Naive thymus-derived CD4-positive, alpha-beta T cell (primary cell): Measurements from ENCODE around the gene SLC37A1. TPM values are rescaled to one million over a fixed set of nuclear protein-coding genes. Genes with fewer than 3 reads are reported as not detected.

ENCODE experiments used
- ATAC-seq: fragments of 150-1000 bp; cut with Tn5 transposase; 2 replicates; pipeline ENCODE4 v1.10.0; 2021; ENCODE audit warnings: mild to moderate bottlenecking, moderate library complexity
- CTCF ChIA-PET: fragments of 350-600 bp; sonication (Branson Sonifier 250); formaldehyde crosslinking; loops from one replicate; lab custom pipeline; 2021; ENCODE audit warnings: antibody characterized with exemption; lab: Charles Lee
- POLR2A ChIA-PET: fragments of 350-600 bp; sonication (Branson Sonifier 250); formaldehyde crosslinking; loops from one replicate; lab custom pipeline; 2021; ENCODE audit warnings: antibody characterized with exemption, inconsistent platforms; lab: Charles Lee
- DNase-seq, 9 donors: peaks; one replicate each; pipeline versions ENCODE4 v3.0.0 to v3.0.0-alpha.2; 2020 to 2022; ENCODE audit warnings: mixed read lengths in 1 of 9
- H3K27ac ChIP-seq: one replicate; pipeline ENCODE4 v1.7.0; 2013; ENCODE audit warnings: mild to moderate bottlenecking, low read depth, low read length, moderate library complexity
- H3K27me3 ChIP-seq, 2 donors: one replicate each; pipeline ENCODE4 v1.7.0; 2013; ENCODE audit warnings: low read length in 2 of 2, mild to moderate bottlenecking in 2 of 2, moderate library complexity in 2 of 2; ENCODE audit not compliant: control insufficient read depth in 2 of 2, insufficient read depth in 2 of 2
- H3K36me3 ChIP-seq, 3 experiments: 1 replicate in 2 of 3; 2 replicates in 1 of 3; pipeline ENCODE4 v1.7.0; 2013; ENCODE audit warnings: low read length in 3 of 3, mild to moderate bottlenecking in 3 of 3, moderate library complexity in 1 of 3; ENCODE audit not compliant: insufficient read depth in 3 of 3, control insufficient read depth in 2 of 3
- H3K4me1 ChIP-seq, 2 donors: one replicate each; pipeline ENCODE4 v1.7.0; 2013; ENCODE audit warnings: low read length in 2 of 2, mild to moderate bottlenecking in 2 of 2, moderate library complexity in 1 of 2; ENCODE audit not compliant: control insufficient read depth in 2 of 2, insufficient read depth in 2 of 2
- H3K4me3 ChIP-seq: 2 replicates; pipeline ENCODE4 v1.7.0; 2013; ENCODE audit warnings: mild to moderate bottlenecking, low read length
- H3K9me3 ChIP-seq, 3 experiments: 1 replicate in 2 of 3; 2 replicates in 1 of 3; pipeline ENCODE4 v1.7.0; 2013; ENCODE audit warnings: low read length in 3 of 3; ENCODE audit not compliant: control insufficient read depth in 2 of 3
- H3K27ac Mint-ChIP-seq, 9 donors: one replicate each; pipeline ENCODE4 v1.8.0; 2020 to 2022; ENCODE audit warnings: mixed read lengths in 9 of 9, mild to moderate bottlenecking in 8 of 9, moderate library complexity in 5 of 9, inconsistent platforms in 2 of 9
- H3K27me3 Mint-ChIP-seq, 5 donors: one replicate each; pipeline ENCODE4 v1.8.0; 2021 to 2022; ENCODE audit warnings: mixed read lengths in 5 of 5, mild to moderate bottlenecking in 1 of 5
- H3K36me3 Mint-ChIP-seq, 5 donors: one replicate each; pipeline ENCODE4 v1.8.0; 2020 to 2022; ENCODE audit warnings: mixed read lengths in 5 of 5, mild to moderate bottlenecking in 3 of 5, inconsistent platforms in 1 of 5
- H3K4me1 Mint-ChIP-seq, 7 donors: one replicate each; pipeline ENCODE4 v1.8.0; 2020 to 2022; ENCODE audit warnings: mixed read lengths in 7 of 7, mild to moderate bottlenecking in 3 of 7, inconsistent platforms in 1 of 7
- H3K4me3 Mint-ChIP-seq, 10 donors: one replicate each; pipeline ENCODE4 v1.8.0; 2020 to 2022; ENCODE audit warnings: mild to moderate bottlenecking in 10 of 10, mixed read lengths in 10 of 10, moderate library complexity in 6 of 10, inconsistent platforms in 2 of 10
- H3K9me3 Mint-ChIP-seq, 11 donors: one replicate each; pipeline ENCODE4 v1.8.0; 2020 to 2022; ENCODE audit warnings: mixed read lengths in 11 of 11, mild to moderate bottlenecking in 4 of 11, inconsistent platforms in 1 of 11, moderate library complexity in 1 of 11
- intact Hi-C, 2 donors: fragments of 100-400 bp; cut with micrococcal nuclease; formaldehyde crosslinking; loops; one replicate each; pipeline ENCODE4 v1.15.1; 2023
- polyA plus RNA-seq, 2 donors: library from polyadenylated mRNA; unstranded; fragments of 300-500 nt; fragmentation: Illumina TruSeq; gene quantifications; one replicate each; pipeline ENCODE4 v1.2.3, GENCODE V29; 2021
- total RNA-seq, 6 experiments: library from RNA in 5 of 6; stranded (reverse) in 5 of 6; gene quantifications; 1 replicate in 5 of 6; 2 replicates in 1 of 6; pipeline ENCODE4 v1.2.3 and lab custom pipeline; 2021 to 2026

Gene SLC37A1
- total and polyA plus RNA-seq, 7 experiments from 2014 or later = 4.4 to 23.2 (median 15.8) TPM

DNA sequence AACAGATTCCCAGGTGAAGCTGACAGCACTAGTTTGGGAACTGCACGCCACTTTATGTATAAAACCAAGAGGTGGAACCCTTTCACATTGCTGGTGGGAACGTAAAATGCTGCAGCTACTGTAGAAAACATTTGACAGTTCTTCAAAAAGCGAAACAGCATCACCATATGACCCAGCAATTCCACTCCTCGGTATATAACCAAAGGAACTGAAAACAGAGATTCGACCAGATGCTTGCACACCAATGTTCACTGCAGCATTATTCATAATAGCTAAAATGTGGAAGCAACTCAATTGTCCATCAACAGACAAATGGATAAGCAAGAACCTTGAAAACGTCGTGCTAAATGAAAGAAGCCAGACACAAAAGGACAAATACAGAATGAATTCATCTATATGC, 35.1 kb upstream of the SLC37A1 start:
- ChIA-PET POLR2A (no interaction called here), CTCF (no interaction called here)
- DNase-seq = no peak
- Histone ChIP-seq H3K27ac (no peak overlapping the region), H3K4me1 (no peaks in the 10 kb centered on the region), H3K27me3 (no peaks in the 10 kb centered on the region), H3K36me3 (no peaks in the 10 kb centered on the region), H3K4me3 (no peak overlapping the region), H3K9me3 (no peaks in the 10 kb centered on the region)
- Mint-ChIP-seq H3K27ac (peak overlapping the region in 1 of 9 donors; percentile 8), H3K9me3 (no peaks in the 10 kb centered on the region), H3K4me1 (peaks cover 0 to 8% (median 0%) of the 10 kb centered on the region in 7 donors), H3K36me3 (no peaks in the 10 kb centered on the region), H3K27me3 (peaks cover 0 to 13% (median 0%) of the 10 kb centered on the region in 5 donors), H3K4me3 (no peak overlapping the region)
- no peak for ATAC-seq
- intact Hi-C loops = no loop called here

DNA sequence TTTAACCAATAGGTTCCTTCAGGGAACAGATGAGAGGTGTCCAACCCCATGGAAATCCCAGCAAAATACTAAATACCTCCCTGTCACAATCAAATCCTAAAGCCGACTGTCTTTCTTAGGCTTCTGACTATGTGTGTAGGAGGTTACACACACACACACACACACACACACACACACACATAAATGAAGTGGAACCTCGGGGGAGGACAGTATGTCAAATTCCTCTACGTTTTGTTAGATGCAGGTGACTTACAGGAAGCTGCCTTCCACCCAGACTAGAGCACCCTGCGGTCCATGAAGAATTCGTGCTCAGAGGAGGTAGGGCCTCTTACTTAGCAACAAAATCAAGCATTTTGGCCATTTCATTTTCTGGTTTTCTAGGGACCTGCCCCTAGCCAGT, 34.1 kb upstream of the SLC37A1 start:
- ChIA-PET CTCF (no interaction called here), POLR2A (no interaction called here)
- H3K4me3 Mint-ChIP-seq = no peak overlapping the region
- no peaks in the 10 kb centered on the region for H3K36me3 Mint-ChIP-seq
- H3K27ac Mint-ChIP-seq = peak overlapping the region in 1 of 9 donors; percentile 17
- Histone ChIP-seq H3K27me3 (no peaks in the 10 kb centered on the region), H3K4me1 (no peaks in the 10 kb centered on the region), H3K36me3 (no peaks in the 10 kb centered on the region), H3K27ac (no peak overlapping the region), H3K4me3 (no peak overlapping the region), H3K9me3 (no peaks in the 10 kb centered on the region)
- intact Hi-C loops = no loop called here
- peaks cover 0 to 19% (median 0%) of the 10 kb centered on the region in 5 donors for H3K27me3 Mint-ChIP-seq
- no peaks in the 10 kb centered on the region for H3K9me3 Mint-ChIP-seq
- H3K4me1 Mint-ChIP-seq = peaks cover 0 to 8% (median 0%) of the 10 kb centered on the region in 7 donors
- ATAC-seq (no peak), DNase-seq (peak in 1 of 9 donors; percentile 16)

DNA sequence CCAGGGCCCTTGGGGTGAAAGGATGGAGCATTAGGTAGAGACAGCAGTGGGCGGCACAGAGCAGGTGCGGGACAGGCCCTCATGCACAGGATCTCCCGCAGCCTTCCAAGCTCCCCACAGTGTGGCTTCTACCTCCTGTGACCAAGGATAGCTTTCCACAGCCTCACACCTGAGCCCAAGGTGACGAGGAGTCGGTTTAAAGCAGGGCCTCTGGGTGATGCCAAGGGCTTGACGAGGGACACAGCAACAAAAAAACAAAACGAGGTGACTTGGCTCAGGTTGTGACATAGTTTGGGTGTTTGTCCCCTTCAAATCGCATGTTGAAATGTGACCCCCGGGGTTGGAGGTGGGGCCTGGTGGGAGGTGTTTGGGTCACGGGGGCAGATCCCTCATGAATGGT, 32.9 kb upstream of the SLC37A1 start:
- Histone ChIP-seq H3K27ac (no peak overlapping the region), H3K36me3 (no peaks in the 10 kb centered on the region), H3K27me3 (no peaks in the 10 kb centered on the region), H3K4me1 (no peaks in the 10 kb centered on the region), H3K4me3 (no peak overlapping the region), H3K9me3 (no peaks in the 10 kb centered on the region)
- Mint-ChIP-seq H3K27ac (no peak overlapping the region), H3K4me3 (no peak overlapping the region), H3K27me3 (peaks cover 0 to 24% (median 0%) of the 10 kb centered on the region in 5 donors), H3K36me3 (no peaks in the 10 kb centered on the region), H3K4me1 (peaks cover 0 to 8% (median 0%) of the 10 kb centered on the region in 7 donors), H3K9me3 (no peaks in the 10 kb centered on the region)
- POLR2A ChIA-PET = no interaction called here
- intact Hi-C loops = no loop called here
- DNase-seq = peak in 1 of 9 donors; percentile 13
- no peak for ATAC-seq
- CTCF ChIA-PET = no interaction called here

DNA sequence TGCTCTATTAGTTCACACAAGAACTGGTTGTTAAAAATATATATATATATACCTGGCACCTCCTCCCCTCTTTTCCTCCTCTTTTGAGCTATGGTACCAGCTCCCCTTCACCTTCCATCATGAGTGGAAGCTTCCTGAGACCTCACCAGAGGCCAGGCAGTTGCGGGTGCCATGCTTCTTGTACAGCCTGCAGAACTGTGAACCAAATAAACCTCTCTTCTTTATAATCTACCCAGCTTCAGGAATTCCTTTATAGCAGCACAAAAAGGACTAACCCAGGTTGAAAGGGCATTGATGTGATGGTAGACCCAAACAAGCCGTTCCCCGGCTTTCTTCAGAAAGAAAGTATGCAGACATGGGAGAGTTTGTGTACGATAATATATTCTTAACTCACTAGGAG, 32.5 kb upstream of the SLC37A1 start:
- POLR2A ChIA-PET = no interaction called here
- no peak for DNase-seq
- intact Hi-C loops = no loop called here
- Mint-ChIP-seq H3K9me3 (no peaks in the 10 kb centered on the region), H3K27ac (no peak overlapping the region), H3K4me3 (no peak overlapping the region), H3K27me3 (peaks cover 0 to 28% (median 0%) of the 10 kb centered on the region in 5 donors), H3K36me3 (no peaks in the 10 kb centered on the region), H3K4me1 (peaks cover 0 to 8% (median 0%) of the 10 kb centered on the region in 7 donors)
- Histone ChIP-seq H3K4me1 (no peaks in the 10 kb centered on the region), H3K9me3 (no peaks in the 10 kb centered on the region), H3K27me3 (no peaks in the 10 kb centered on the region), H3K4me3 (no peak overlapping the region), H3K27ac (no peak overlapping the region), H3K36me3 (no peaks in the 10 kb centered on the region)
- CTCF ChIA-PET = no interaction called here
- ATAC-seq = no peak

DNA sequence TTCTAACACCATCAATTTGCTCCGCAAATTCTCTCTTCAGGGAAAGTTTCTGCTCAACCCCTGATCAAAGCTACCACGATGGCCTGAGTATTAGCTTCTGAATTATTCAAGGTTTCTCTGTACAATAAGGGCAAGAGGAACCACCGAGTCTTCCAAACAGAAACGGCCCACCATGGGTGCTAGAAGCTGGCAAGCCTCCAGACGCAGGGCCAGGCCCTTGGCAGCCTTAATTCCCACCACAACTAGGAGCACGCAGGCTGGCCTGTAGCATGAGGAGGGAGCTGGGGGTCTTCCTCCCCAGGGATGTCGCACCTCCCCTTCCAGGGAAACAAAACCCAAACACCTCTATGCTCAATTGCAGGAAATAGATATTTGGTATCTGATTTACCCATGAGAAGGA, 28.7 kb upstream of the SLC37A1 start:
- intact Hi-C loops = no loop called here
- DNase-seq (no peak), ATAC-seq (no peak)
- ChIA-PET CTCF (no interaction called here), POLR2A (no interaction called here)
- H3K27ac ChIP-seq = no peak overlapping the region
- H3K36me3 Mint-ChIP-seq = peaks cover 0 to 6% (median 0%) of the 10 kb centered on the region in 5 donors
- H3K4me1 ChIP-seq = no peaks in the 10 kb centered on the region
- H3K9me3 Mint-ChIP-seq = peaks cover 0 to 8% (median 0%) of the 10 kb centered on the region in 11 donors
- H3K27ac Mint-ChIP-seq = no peak overlapping the region
- H3K4me1 Mint-ChIP-seq = peaks cover 0 to 1% (median 0%) of the 10 kb centered on the region in 7 donors
- peaks cover 0 to 54% (median 3%) of the 10 kb centered on the region in 5 donors for H3K27me3 Mint-ChIP-seq
- H3K4me3 Mint-ChIP-seq = no peak overlapping the region
- H3K36me3 ChIP-seq = no peaks in the 10 kb centered on the region
- H3K27me3 ChIP-seq = no peaks in the 10 kb centered on the region
- no peak overlapping the region for H3K4me3 ChIP-seq
- no peaks in the 10 kb centered on the region for H3K9me3 ChIP-seq

DNA sequence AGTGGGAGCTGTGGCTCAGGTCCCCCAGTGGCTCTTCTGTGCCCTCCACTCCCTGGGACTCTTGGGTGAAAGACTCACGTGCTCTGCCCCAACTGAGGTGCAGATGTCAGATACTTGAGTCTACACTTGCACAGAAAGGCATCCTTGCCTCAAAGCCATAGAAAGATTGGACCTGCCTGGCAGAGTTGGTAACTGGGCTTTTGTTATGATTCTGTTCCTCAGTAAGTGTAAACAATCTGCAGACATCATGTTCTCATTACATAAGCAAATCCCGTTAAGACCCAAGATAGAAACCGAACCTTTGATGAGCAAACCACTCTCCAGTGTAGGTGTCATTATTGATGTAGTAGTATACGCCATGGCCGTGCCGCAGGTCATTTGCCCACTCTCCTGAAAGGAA, 27.6 kb upstream of the SLC37A1 start:
- Mint-ChIP-seq H3K4me1 (no peaks in the 10 kb centered on the region), H3K27ac (no peak overlapping the region), H3K36me3 (peaks cover 0 to 6% (median 0%) of the 10 kb centered on the region in 5 donors), H3K4me3 (no peak overlapping the region), H3K27me3 (peaks cover 0 to 56% (median 3%) of the 10 kb centered on the region in 5 donors), H3K9me3 (peaks cover 0 to 8% (median 0%) of the 10 kb centered on the region in 11 donors)
- Histone ChIP-seq H3K27ac (no peak overlapping the region), H3K4me1 (no peaks in the 10 kb centered on the region), H3K9me3 (no peaks in the 10 kb centered on the region), H3K27me3 (no peaks in the 10 kb centered on the region), H3K4me3 (no peak overlapping the region), H3K36me3 (no peaks in the 10 kb centered on the region)
- no peak for DNase-seq
- no peak for ATAC-seq
- POLR2A ChIA-PET = no interaction called here
- intact Hi-C loops = no loop called here
- CTCF ChIA-PET = no interaction called here

DNA sequence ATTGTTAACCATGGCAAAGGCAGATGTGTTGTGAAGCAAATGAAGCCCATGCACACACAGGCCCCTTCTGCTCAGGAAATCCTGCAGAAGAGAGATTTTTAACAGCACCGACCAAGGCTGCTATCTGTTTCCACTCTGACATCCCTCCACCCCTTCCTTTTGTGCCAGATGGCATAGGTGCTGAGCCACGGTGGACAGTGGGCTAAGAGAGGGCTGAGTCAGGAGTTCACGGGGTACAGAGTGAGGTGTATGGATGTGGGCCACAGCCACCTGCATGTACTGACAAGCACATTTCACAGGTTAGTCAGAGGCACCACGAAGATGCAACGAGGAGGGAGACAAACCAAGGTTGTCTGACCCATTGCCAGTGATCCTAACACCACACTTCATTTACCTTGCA, 27.1 kb upstream of the SLC37A1 start:
- peaks cover 0 to 8% (median 0%) of the 10 kb centered on the region in 11 donors for H3K9me3 Mint-ChIP-seq
- H3K27me3 Mint-ChIP-seq = peaks cover 0 to 54% (median 3%) of the 10 kb centered on the region in 5 donors
- H3K27ac Mint-ChIP-seq = no peak overlapping the region
- Histone ChIP-seq H3K27ac (no peak overlapping the region), H3K4me3 (no peak overlapping the region), H3K9me3 (no peaks in the 10 kb centered on the region), H3K27me3 (no peaks in the 10 kb centered on the region), H3K4me1 (no peaks in the 10 kb centered on the region), H3K36me3 (no peaks in the 10 kb centered on the region)
- H3K36me3 Mint-ChIP-seq = peaks cover 0 to 6% (median 0%) of the 10 kb centered on the region in 5 donors
- POLR2A ChIA-PET = no interaction called here
- no peak for DNase-seq
- CTCF ChIA-PET = no interaction called here
- H3K4me1 Mint-ChIP-seq = no peaks in the 10 kb centered on the region
- intact Hi-C loops = no loop called here
- H3K4me3 Mint-ChIP-seq = no peak overlapping the region
- ATAC-seq = no peak
